Measurements from ENCODE around the gene MIAT. TPM values are rescaled to one million over a fixed set of nuclear protein-coding genes. Genes with fewer than 3 reads are reported as not detected.
A peak's percentile ranks its signal among the peaks of the same experiment; 100 is the strongest.

MIAT gene
- total and polyA plus RNA-seq, 2 of the 4 experiments (the other 2 are of a cell fraction) = 0.54 to 0.65 TPM

- Histone ChIP-seq H4K8ac (ENCODE audit: low read depth in 2 of 2, low read length in 2 of 2) (no peak overlapping the region), H4K20me1 (ENCODE audit: insufficient read depth, low read length) (0 out of 2 replicates have a peak, but pooled peaks cover 3% of the 10 kb centered on the region), H2BK15ac (ENCODE audit: low read depth, low read length) (no peak overlapping the region), H3K23ac (ENCODE audit: low read depth, low read length) (no peak overlapping the region), H2BK120ac (ENCODE audit: low read depth, low read length) (no peak overlapping the region), H3K36me3 (ENCODE audit: control insufficient read depth, insufficient read depth, low read length) (no peaks in the 10 kb centered on the region), H3K27ac (ENCODE audit: insufficient read depth, low read length) (no peak overlapping the region), H2BK20ac (ENCODE audit: low read depth, low read length) (no peak overlapping the region), H3K27me3 (ENCODE audit: control insufficient read depth, insufficient read depth, low read length) (no peaks in the 10 kb centered on the region), H2AK5ac (ENCODE audit: low read depth, low read length) (no peak overlapping the region), H4K5ac (ENCODE audit: low read depth, low read length) (no peak overlapping the region), H4K91ac (ENCODE audit: insufficient read depth, low read depth, low read length) (no peak overlapping the region), H3K4me3 (ENCODE audit: insufficient read depth, low read depth, low read length) (no peak overlapping the region), H3K4ac (ENCODE audit: low read depth, low read length) (no peak overlapping the region), H2AFZ (replicated peaks; ENCODE audit: low read length, poor library complexity) (peak overlapping the region; percentile 26), H3K56ac (ENCODE audit: extremely low read depth, insufficient read depth, low read length) (no peak overlapping the region), H3K79me1 (ENCODE audit: low read depth in 1 of 2, low read length in 2 of 2) (peaks cover 8 to 10% of the 10 kb centered on the region in 2 experiments; a peak in 3 of 4 replicates), H3K4me1 (ENCODE audit: control insufficient read depth, insufficient read depth, low read length) (peaks cover 14% of the 10 kb centered on the region), H3K4me2 (ENCODE audit: low read depth, low read length) (no peak overlapping the region), H2BK5ac (ENCODE audit: low read depth, low read length, poor library complexity, severe bottlenecking) (no peak overlapping the region), H3K14ac (replicated peaks; ENCODE audit: low read depth, low read length) (no peak overlapping the region), H3K9ac (ENCODE audit: low read depth, low read length) (no peak overlapping the region), H3K18ac (ENCODE audit: low read depth, low read length) (no peak overlapping the region), H2AK9ac (replicated peaks; ENCODE audit: low read depth, low read length, poor library complexity) (peak overlapping the region; percentile 15), H3K9me3 (ENCODE audit: control insufficient read depth, insufficient read depth, low read length) (no peaks in the 10 kb centered on the region), H3K9me1 (ENCODE audit: insufficient read depth, low read length) (peaks cover 10% of the 10 kb centered on the region)
- POLR2A ChIA-PET (ENCODE audit: unreplicated experiment) = no interaction called here
- TF ChIP-seq CTCF (conservative IDR thresholded peaks at IDR 0.05; ENCODE audit: low read depth, low read length) (peak; percentile 42), CHD1 (IDR thresholded peaks at IDR 0.05; ENCODE audit: low read depth, low read length) (no peak), NFE2L2 (IDR thresholded peaks at IDR 0.05; ENCODE audit: low read depth, low read length) (no peak)
- 67% methylated on average over 1 of the region's 2 CpGs; no CpG with 5 or more reads in 1 of the 2 experiments for WGBS, 2 experiments (ENCODE audit: extremely low coverage in 2 of 2, insufficient read length in 1 of 2)
- peak; percentile 11 for ATAC-seq (ENCODE audit: low read depth)
- CTCF ChIA-PET = interaction anchor here (0.7 kb wide), 1 partner anchor 304 kb away, joined by 3 read pairs; no protein-coding TSS in a partner anchor
- intact Hi-C loops (cut with micrococcal nuclease) (loop anchor here (5.0 kb wide), 1 partner anchor 272 kb away; no protein-coding TSS in a partner anchor), dilution Hi-C loops (cut with HindIII; ENCODE audit: low sequenced_read_pairs, unreplicated experiment) (no loop called here), in situ Hi-C loops (cut with MboI; ENCODE audit: low sequenced_read_pairs) (no loop called here)
- DNase-seq = peak; percentile 63
- BruUV-seq (replicated peaks) = no TSS peak
Measured at GRCh38 chr22:26669060-26669481, 11.7 kb downstream of the MIAT start.

All from IMR-90 (cell line).